GM12878 (cell line): ENCODE data around the gene TM7SF3. TPM values are rescaled to one million over a fixed set of nuclear protein-coding genes. Genes with fewer than 3 reads are reported as not detected.

Experiments
- ATAC-seq: fragments of 200-7000 bp; cut with Tn5 transposase; 3 replicates; pipeline ENCODE4 v1.9.1; 2020; ENCODE audit warnings: mild to moderate bottlenecking, moderate library complexity
- BruUV-seq: library from RNA; stranded (reverse); fragments of 400-500 nt; replicated peaks from 2 replicates; lab custom pipeline; 2021; lab: Mats Ljungman, UMichigan
- CTCF ChIA-PET: fragments of 300-600 bp; sonication (Branson Sonifier 250); formaldehyde crosslinking; extraction: SDS; loops from one replicate; lab custom pipeline; 2021; ENCODE audit warnings: inconsistent platforms; lab: Yijun Ruan, JAX
- POLR2A ChIA-PET: fragments of 350-600 bp; formaldehyde crosslinking; extraction: SDS; loops from one replicate; lab custom pipeline; 2021; ENCODE audit warnings: inconsistent platforms; lab: Charles Lee
- RAD21 ChIA-PET: fragments of 300-600 bp; sonication (Branson Sonifier 250); formaldehyde crosslinking; loops from one replicate; lab custom pipeline; 2023; ENCODE audit warnings: antibody characterized with exemption; ENCODE audit not compliant: unreplicated experiment; lab: Charles Lee
- SMC1A ChIA-PET: fragments of 300-600 bp; sonication (Branson Sonifier 250); formaldehyde crosslinking; loops from one replicate; lab custom pipeline; 2023; ENCODE audit not compliant: unreplicated experiment, uncharacterized antibody; lab: Charles Lee
- DNase-seq: peaks from one replicate; pipeline ENCODE4 v3.0.0-alpha.2; 2011; ENCODE audit warnings: low read depth, low spot score
- FAIRE-seq: peaks from 3 replicates; lab custom pipeline; 2011; peaks lifted over from hg19 to GRCh38; lab: Jason Lieb, UNC
- H2AFZ ChIP-seq: 2 replicates; pipeline ENCODE4 v1.6.0; 2011; ENCODE audit warnings: low read depth, low read length, control low read depth; ENCODE audit not compliant: control insufficient read depth
- H3K27ac ChIP-seq: 2 replicates; pipeline ENCODE4 v1.5.1; 2011; ENCODE audit warnings: control low read depth; ENCODE audit not compliant: control insufficient read depth, insufficient read depth
- H3K27me3 ChIP-seq, 2 experiments: replicated peaks in 1 of 2; 2 replicates each; pipeline versions ENCODE4 v1.6.0 to v1.6.1; 2011; ENCODE audit warnings: low read length in 1 of 2; ENCODE audit not compliant: control insufficient read depth in 2 of 2, insufficient read depth in 2 of 2
- H3K36me3 ChIP-seq, 2 experiments: 2 replicates each; pipeline ENCODE4 v1.5.1; 2011; ENCODE audit warnings: low read length in 1 of 2; ENCODE audit not compliant: control insufficient read depth in 2 of 2, insufficient read depth in 2 of 2
- H3K4me1 ChIP-seq: 2 replicates; pipeline ENCODE4 v1.6.1; 2011; ENCODE audit warnings: mild to moderate bottlenecking, low read length, moderate library complexity, mixed read lengths; ENCODE audit not compliant: control insufficient read depth, insufficient read depth
- H3K4me2 ChIP-seq: 2 replicates; pipeline ENCODE4 v1.6.0; 2011; ENCODE audit warnings: control low read depth; ENCODE audit not compliant: control insufficient read depth, insufficient read depth
- H3K4me3 ChIP-seq: fragments of 200-600 bp; sonication (generic); 2 replicates; pipeline ENCODE4 v1.5.1; 2016
- H3K79me2 ChIP-seq: 2 replicates; pipeline ENCODE4 v1.6.0; 2011; ENCODE audit warnings: low read length; ENCODE audit not compliant: control insufficient read depth, insufficient read depth
- H3K9ac ChIP-seq: 2 replicates; pipeline ENCODE4 v1.8.0; 2011; ENCODE audit warnings: low read length, control low read depth, mixed read lengths; ENCODE audit not compliant: control insufficient read depth, insufficient read depth
- H3K9me3 ChIP-seq: replicated peaks from 3 replicates; pipeline ENCODE4 v1.5.1; 2011; ENCODE audit warnings: mild to moderate bottlenecking, low read length; ENCODE audit not compliant: control insufficient read depth, insufficient read depth
- H4K20me1 ChIP-seq: 2 replicates; pipeline ENCODE4 v1.6.0; 2011; ENCODE audit not compliant: control insufficient read depth, insufficient read depth
- BHLHE40 ChIP-seq, 2 experiments: fragments of 450-650 bp in 1 of 2; IDR thresholded peaks; 2 replicates each; pipeline ENCODE4 v1.6.1; 2011 to 2017; ENCODE audit warnings: low read depth in 2 of 2, borderline replicate concordance in 1 of 2, improper control_type of control experiment in 1 of 2, low read length in 1 of 2, mild to moderate bottlenecking in 1 of 2
- CBFB ChIP-seq: IDR thresholded peaks from 2 replicates; pipeline ENCODE4 v1.6.1; 2016; ENCODE audit warnings: antibody characterized with exemption, low read depth
- CHD2 ChIP-seq: IDR thresholded peaks from 2 replicates; pipeline ENCODE4 v1.6.1; 2011; ENCODE audit warnings: low read depth, low read length, improper control_type of control experiment, borderline replicate concordance
- HDAC2 ChIP-seq: fragments of 200-600 bp; sonication (generic); IDR thresholded peaks from 2 replicates; pipeline ENCODE4 v1.6.1; 2017
- JUNB ChIP-seq: IDR thresholded peaks from 2 replicates; pipeline ENCODE4 v1.6.1; 2016; ENCODE audit warnings: antibody characterized with exemption, mild to moderate bottlenecking
- KAT2A ChIP-seq: conservative IDR thresholded peaks from 2 replicates; pipeline ENCODE4 v1.6.1; 2011; ENCODE audit warnings: low read depth, low read length; ENCODE audit not compliant: control insufficient read depth
- MYB ChIP-seq: fragments of 150-350 bp; IDR thresholded peaks from 2 replicates; pipeline ENCODE4 v1.6.1; 2014; ENCODE audit warnings: mild to moderate bottlenecking, low read depth, low read length, borderline replicate concordance
- POLR2A ChIP-seq: IDR thresholded peaks from 2 replicates; pipeline ENCODE4 v1.6.1; 2011; ENCODE audit warnings: low read depth, mild to moderate bottlenecking, low read length
- POLR2AphosphoS5 ChIP-seq: IDR thresholded peaks from 2 replicates; pipeline ENCODE4 v1.6.1; 2011; ENCODE audit warnings: mild to moderate bottlenecking, low read length, inconsistent platforms
- RELA ChIP-seq: fragments of 450-650 bp; IDR thresholded peaks from 2 replicates; pipeline ENCODE4 v1.8.0; 2014; ENCODE audit warnings: borderline replicate concordance; ENCODE audit not compliant: partially characterized antibody
- STAT3 ChIP-seq: IDR thresholded peaks from 2 replicates; pipeline ENCODE4 v1.6.1; 2011; ENCODE audit warnings: low read depth, low read length, improper control_type of control experiment
- TCF3 ChIP-seq: IDR thresholded peaks from 2 replicates; pipeline ENCODE4 v1.6.1; 2012; ENCODE audit warnings: low read depth, mild to moderate bottlenecking, low read length, borderline replicate concordance; ENCODE audit not compliant: insufficient read depth
- YBX1 ChIP-seq: fragments of 450-650 bp; IDR thresholded peaks from 2 replicates; pipeline ENCODE4 v1.6.1; 2016; ENCODE audit warnings: antibody characterized with exemption
- ZSCAN29 ChIP-seq: fragments of 450-650 bp; IDR thresholded peaks from 2 replicates; pipeline ENCODE4 v1.6.1; 2017; ENCODE audit warnings: mild to moderate bottlenecking, moderate library complexity
- WGBS: methylation state at CpG from one replicate; pipeline ENCODE4 v1.1.6; 2016; ENCODE audit warnings: low lambda C conversion rate; ENCODE audit not compliant: insufficient replicate concordance, insufficient coverage; ENCODE audit errors: missing lambda C conversion rate; 5-methylcytosine and 5-hydroxymethylcytosine counted together
- in situ Hi-C: fragments of 300-500 bp; cut with MboI; formaldehyde crosslinking; loops from 9 replicates; pipeline ENCODE4 v1.14.3; 2018; ENCODE audit warnings: mixed read lengths
- intact Hi-C: fragments of 100-400 bp; cut with micrococcal nuclease; formaldehyde crosslinking; loops from one replicate; pipeline ENCODE4 v1.14.2; 2022; ENCODE audit not compliant: unreplicated experiment
- polyA plus RNA-seq, 11 experiments: library from polyadenylated mRNA; depleted of rRNA in 4 of 11; unstranded in 6 of 11; stranded (reverse) in 5 of 11; fragments of >200 nt; fragmentation: Nextera tagmentation in 4 of 11; fragmentation: Illumina TruSeq in 1 of 11; extraction: Ambion mirVana in 4 of 11; extraction: Trizol in 1 of 11; gene quantifications; 1 replicate in 1 of 11; 2 replicates in 10 of 11; pipeline versions ENCODE4 v1.2.1 to v1.2.3, GENCODE V29; 2011 to 2016; ENCODE audit warnings: inconsistent platforms in 2 of 11, missing spikeins in 2 of 11, low read depth in 1 of 11
- total RNA-seq, 4 experiments: library from RNA; depleted of rRNA in 3 of 4; stranded (reverse); fragments of >200 nt in 3 of 4; fragmentation: Illumina TruSeq in 1 of 4; extraction: Trizol in 1 of 4; gene quantifications; 2 replicates each; pipeline versions ENCODE4 v1.2.1 to v1.2.3, GENCODE V29; 2013 to 2021
- TF ChIP-seq, protein P1 (sequence below): IDR thresholded peaks from 2 replicates; pipeline ENCODE4 v1.6.1; 2012; ENCODE audit warnings: low read length, inconsistent platforms
- TF ChIP-seq, protein P2 (sequence below): fragments of 450-650 bp; IDR thresholded peaks from 2 replicates; pipeline ENCODE4 v1.6.1; 2017; ENCODE audit warnings: antibody characterized with exemption, mild to moderate bottlenecking, moderate library complexity
- TF ChIP-seq, protein P3 (sequence below): fragments of 450-650 bp; IDR thresholded peaks from 2 replicates; pipeline ENCODE4 v1.6.1; 2018; ENCODE audit warnings: mild to moderate bottlenecking, low read depth, moderate library complexity; ENCODE audit not compliant: partially characterized antibody

The TM7SF3 gene
- total and polyA plus RNA-seq, 10 of the 15 experiments (the other 5 are each of a cell fraction or from before 2014, with no cell fraction given): 31.4 to 341 (median 74.8) TPM

DNA sequence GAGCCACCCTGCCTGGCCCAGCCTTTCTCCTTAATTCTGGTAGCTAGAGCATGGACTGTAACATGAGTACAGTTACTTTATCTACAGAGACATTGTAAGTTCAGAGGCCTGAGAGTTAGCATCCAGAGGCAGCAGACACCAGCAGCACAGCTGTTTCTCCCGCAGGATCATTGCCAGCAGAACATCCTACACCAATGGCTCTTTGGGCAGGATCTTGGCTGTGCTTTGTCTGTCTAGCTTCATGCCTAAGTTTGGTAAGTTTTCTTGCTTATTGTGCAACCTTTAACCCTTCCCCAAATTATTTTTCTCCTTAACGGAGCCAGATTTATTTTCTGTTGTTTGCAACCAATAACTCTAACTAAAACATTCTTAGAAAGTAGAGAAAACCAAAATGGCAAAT, 46.6 kb upstream of the TM7SF3 start:
- no peak for DNase-seq
- ChIA-PET CTCF (interaction anchor here (1.1 to 2.0 kb wide), 3 partner anchors 21 to 324 kb away, joined by 3 to 6 read pairs (median 3); no protein-coding TSS in a partner anchor), POLR2A (no interaction called here), RAD21 (interaction anchor here (1.4 kb wide), 1 partner anchor 246 kb away, joined by 3 read pairs; no protein-coding TSS in a partner anchor), SMC1A (interaction anchor here (0.6 kb wide), 1 partner anchor 23 kb away, joined by 3 read pairs; no protein-coding TSS in a partner anchor)
- Histone ChIP-seq H3K27ac (no peak overlapping the region), H2AFZ (no peak overlapping the region), H3K9me3 (peaks cover 6% of the 10 kb centered on the region), H3K27me3 (no peaks in the 10 kb centered on the region), H3K4me2 (no peak overlapping the region), H4K20me1 (no peaks in the 10 kb centered on the region), H3K4me3 (no peak overlapping the region), H3K9ac (no peak overlapping the region), H3K36me3 (no peaks in the 10 kb centered on the region; a peak in 1 of 4 replicates), H3K79me2 (no peaks in the 10 kb centered on the region), H3K4me1 (peaks cover 9% of the 10 kb centered on the region)
- intact Hi-C loops (no loop called here), in situ Hi-C loops (no loop called here)
- no peak for FAIRE-seq
- 98% methylated on average over 2 of the region's 2 CpGs for WGBS
- no TSS peak for BruUV-seq
- no peak for ATAC-seq
- TF ChIP-seq, protein P1, sequence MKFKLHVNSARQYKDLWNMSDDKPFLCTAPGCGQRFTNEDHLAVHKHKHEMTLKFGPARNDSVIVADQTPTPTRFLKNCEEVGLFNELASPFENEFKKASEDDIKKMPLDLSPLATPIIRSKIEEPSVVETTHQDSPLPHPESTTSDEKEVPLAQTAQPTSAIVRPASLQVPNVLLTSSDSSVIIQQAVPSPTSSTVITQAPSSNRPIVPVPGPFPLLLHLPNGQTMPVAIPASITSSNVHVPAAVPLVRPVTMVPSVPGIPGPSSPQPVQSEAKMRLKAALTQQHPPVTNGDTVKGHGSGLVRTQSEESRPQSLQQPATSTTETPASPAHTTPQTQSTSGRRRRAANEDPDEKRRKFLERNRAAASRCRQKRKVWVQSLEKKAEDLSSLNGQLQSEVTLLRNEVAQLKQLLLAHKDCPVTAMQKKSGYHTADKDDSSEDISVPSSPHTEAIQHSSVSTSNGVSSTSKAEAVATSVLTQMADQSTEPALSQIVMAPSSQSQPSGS: no peak
- TF ChIP-seq HDAC2 (no peak), POLR2A (no peak), POLR2AphosphoS5 (no peak), TCF3 (no peak), RELA (no peak), BHLHE40 (IDR thresholded peaks at IDR 0.05; ENCODE audit: borderline replicate concordance in 1 of 2, low read depth in 2 of 2, low read length in 1 of 2) (no peak), YBX1 (no peak), CBFB (no peak), ZSCAN29 (no peak), KAT2A (no peak), STAT3 (no peak), JUNB (no peak), CHD2 (no peak), MYB (no peak)
- TF ChIP-seq, protein P2, sequence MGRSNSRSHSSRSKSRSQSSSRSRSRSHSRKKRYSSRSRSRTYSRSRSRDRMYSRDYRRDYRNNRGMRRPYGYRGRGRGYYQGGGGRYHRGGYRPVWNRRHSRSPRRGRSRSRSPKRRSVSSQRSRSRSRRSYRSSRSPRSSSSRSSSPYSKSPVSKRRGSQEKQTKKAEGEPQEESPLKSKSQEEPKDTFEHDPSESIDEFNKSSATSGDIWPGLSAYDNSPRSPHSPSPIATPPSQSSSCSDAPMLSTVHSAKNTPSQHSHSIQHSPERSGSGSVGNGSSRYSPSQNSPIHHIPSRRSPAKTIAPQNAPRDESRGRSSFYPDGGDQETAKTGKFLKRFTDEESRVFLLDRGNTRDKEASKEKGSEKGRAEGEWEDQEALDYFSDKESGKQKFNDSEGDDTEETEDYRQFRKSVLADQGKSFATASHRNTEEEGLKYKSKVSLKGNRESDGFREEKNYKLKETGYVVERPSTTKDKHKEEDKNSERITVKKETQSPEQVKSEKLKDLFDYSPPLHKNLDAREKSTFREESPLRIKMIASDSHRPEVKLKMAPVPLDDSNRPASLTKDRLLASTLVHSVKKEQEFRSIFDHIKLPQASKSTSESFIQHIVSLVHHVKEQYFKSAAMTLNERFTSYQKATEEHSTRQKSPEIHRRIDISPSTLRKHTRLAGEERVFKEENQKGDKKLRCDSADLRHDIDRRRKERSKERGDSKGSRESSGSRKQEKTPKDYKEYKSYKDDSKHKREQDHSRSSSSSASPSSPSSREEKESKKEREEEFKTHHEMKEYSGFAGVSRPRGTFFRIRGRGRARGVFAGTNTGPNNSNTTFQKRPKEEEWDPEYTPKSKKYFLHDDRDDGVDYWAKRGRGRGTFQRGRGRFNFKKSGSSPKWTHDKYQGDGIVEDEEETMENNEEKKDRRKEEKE: no peak
- TF ChIP-seq, protein P3, sequence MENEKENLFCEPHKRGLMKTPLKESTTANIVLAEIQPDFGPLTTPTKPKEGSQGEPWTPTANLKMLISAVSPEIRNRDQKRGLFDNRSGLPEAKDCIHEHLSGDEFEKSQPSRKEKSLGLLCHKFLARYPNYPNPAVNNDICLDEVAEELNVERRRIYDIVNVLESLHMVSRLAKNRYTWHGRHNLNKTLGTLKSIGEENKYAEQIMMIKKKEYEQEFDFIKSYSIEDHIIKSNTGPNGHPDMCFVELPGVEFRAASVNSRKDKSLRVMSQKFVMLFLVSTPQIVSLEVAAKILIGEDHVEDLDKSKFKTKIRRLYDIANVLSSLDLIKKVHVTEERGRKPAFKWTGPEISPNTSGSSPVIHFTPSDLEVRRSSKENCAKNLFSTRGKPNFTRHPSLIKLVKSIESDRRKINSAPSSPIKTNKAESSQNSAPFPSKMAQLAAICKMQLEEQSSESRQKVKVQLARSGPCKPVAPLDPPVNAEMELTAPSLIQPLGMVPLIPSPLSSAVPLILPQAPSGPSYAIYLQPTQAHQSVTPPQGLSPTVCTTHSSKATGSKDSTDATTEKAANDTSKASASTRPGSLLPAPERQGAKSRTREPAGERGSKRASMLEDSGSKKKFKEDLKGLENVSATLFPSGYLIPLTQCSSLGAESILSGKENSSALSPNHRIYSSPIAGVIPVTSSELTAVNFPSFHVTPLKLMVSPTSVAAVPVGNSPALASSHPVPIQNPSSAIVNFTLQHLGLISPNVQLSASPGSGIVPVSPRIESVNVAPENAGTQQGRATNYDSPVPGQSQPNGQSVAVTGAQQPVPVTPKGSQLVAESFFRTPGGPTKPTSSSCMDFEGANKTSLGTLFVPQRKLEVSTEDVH: no peak
